GM12878 (cell line): ENCODE data around the gene PYHIN1. TPM values are rescaled to one million over a fixed set of nuclear protein-coding genes. Genes with fewer than 3 reads are reported as not detected.

Experiments used
- ATF3 ChIP-seq: IDR thresholded peaks from 2 replicates; pipeline ENCODE4 v1.6.1; 2011; ENCODE audit warnings: low read depth, mild to moderate bottlenecking, low read length, moderate library complexity, borderline replicate concordance; ENCODE audit errors: extremely low read depth
- BACH1 ChIP-seq: fragments of 450-650 bp; IDR thresholded peaks from 2 replicates; pipeline ENCODE4 v1.6.1; 2017; ENCODE audit warnings: mild to moderate bottlenecking, borderline replicate concordance
- CHD1 ChIP-seq: IDR thresholded peaks from 2 replicates; pipeline ENCODE4 v1.6.1; 2012; ENCODE audit warnings: low read depth, low read length, improper control_type of control experiment
- CHD2 ChIP-seq: IDR thresholded peaks from 2 replicates; pipeline ENCODE4 v1.6.1; 2011; ENCODE audit warnings: low read depth, low read length, improper control_type of control experiment, borderline replicate concordance
- FOXK2 ChIP-seq: fragments of 450-650 bp; IDR thresholded peaks from 2 replicates; pipeline ENCODE4 v1.6.1; 2017; ENCODE audit warnings: mild to moderate bottlenecking, moderate library complexity
- MAX ChIP-seq: IDR thresholded peaks from 2 replicates; pipeline ENCODE4 v1.6.1; 2012; ENCODE audit warnings: low read depth, low read length, improper control_type of control experiment
- NFIC ChIP-seq: IDR thresholded peaks from 2 replicates; pipeline ENCODE4 v1.6.1; 2012; ENCODE audit warnings: low read depth, mild to moderate bottlenecking, inconsistent platforms, low read length, moderate library complexity
- POU2F2 ChIP-seq: IDR thresholded peaks from 3 replicates; pipeline ENCODE4 v1.6.1; 2011; ENCODE audit warnings: low read depth, mild to moderate bottlenecking, low read length, borderline replicate concordance
- RAD21 ChIP-seq: IDR thresholded peaks from 2 replicates; pipeline ENCODE4 v1.6.1; 2011; ENCODE audit warnings: mild to moderate bottlenecking, low read depth, low read length, moderate library complexity; ENCODE audit not compliant: insufficient read depth
- TCF7 ChIP-seq: IDR thresholded peaks from 2 replicates; pipeline ENCODE4 v1.6.1; 2014; ENCODE audit warnings: antibody characterized with exemption, borderline replicate concordance
- YBX1 ChIP-seq: fragments of 450-650 bp; IDR thresholded peaks from 2 replicates; pipeline ENCODE4 v1.6.1; 2016; ENCODE audit warnings: antibody characterized with exemption
- ZBED1 ChIP-seq: IDR thresholded peaks from 2 replicates; pipeline ENCODE4 v1.6.1; 2016; ENCODE audit warnings: borderline replicate concordance
- ZBTB11 ChIP-seq: fragments of 450-650 bp; formaldehyde crosslinking; IDR thresholded peaks from 2 replicates; pipeline ENCODE4 v1.5.0; 2022; ENCODE audit warnings: mild to moderate bottlenecking, missing genetic modification characterization
- ZNF384 ChIP-seq: IDR thresholded peaks from 2 replicates; pipeline ENCODE4 v1.6.1; 2012; ENCODE audit warnings: low read depth, mild to moderate bottlenecking, low read length, improper control_type of control experiment, borderline replicate concordance
- ZSCAN29 ChIP-seq: fragments of 450-650 bp; IDR thresholded peaks from 2 replicates; pipeline ENCODE4 v1.6.1; 2017; ENCODE audit warnings: mild to moderate bottlenecking, moderate library complexity
- polyA plus RNA-seq, 11 experiments: library from polyadenylated mRNA; depleted of rRNA in 4 of 11; unstranded in 6 of 11; stranded (reverse) in 5 of 11; fragments of >200 nt; fragmentation: Nextera tagmentation in 4 of 11; fragmentation: Illumina TruSeq in 1 of 11; extraction: Ambion mirVana in 4 of 11; extraction: Trizol in 1 of 11; gene quantifications; 1 replicate in 1 of 11; 2 replicates in 10 of 11; pipeline versions ENCODE4 v1.2.1 to v1.2.3, GENCODE V29; 2011 to 2016; ENCODE audit warnings: inconsistent platforms in 2 of 11, missing spikeins in 2 of 11, low read depth in 1 of 11
- total RNA-seq, 4 experiments: library from RNA; depleted of rRNA in 3 of 4; stranded (reverse); fragments of >200 nt in 3 of 4; fragmentation: Illumina TruSeq in 1 of 4; extraction: Trizol in 1 of 4; gene quantifications; 2 replicates each; pipeline versions ENCODE4 v1.2.1 to v1.2.3, GENCODE V29; 2013 to 2021
- TF ChIP-seq, protein P1 (sequence below): fragments of 450-650 bp; IDR thresholded peaks from 2 replicates; pipeline ENCODE4 v1.6.1; 2017; ENCODE audit warnings: mild to moderate bottlenecking, low read depth, inconsistent platforms; ENCODE audit not compliant: poor library complexity, severe bottlenecking
- TF ChIP-seq, protein P2 (sequence below): fragments of 450-650 bp; IDR thresholded peaks from 2 replicates; pipeline ENCODE4 v1.6.1; 2017; ENCODE audit warnings: mild to moderate bottlenecking, moderate library complexity
- TF ChIP-seq, protein P3 (sequence below): fragments of 150-350 bp; IDR thresholded peaks from 2 replicates; pipeline ENCODE4 v1.6.1; 2014; ENCODE audit warnings: mild to moderate bottlenecking, low read depth, low read length

PYHIN1 gene
- total and polyA plus RNA-seq, 10 of the 15 experiments (the other 5 are each of a cell fraction or from before 2014, with no cell fraction given): 0.19 to 7.2 (median 0.38) TPM

DNA sequence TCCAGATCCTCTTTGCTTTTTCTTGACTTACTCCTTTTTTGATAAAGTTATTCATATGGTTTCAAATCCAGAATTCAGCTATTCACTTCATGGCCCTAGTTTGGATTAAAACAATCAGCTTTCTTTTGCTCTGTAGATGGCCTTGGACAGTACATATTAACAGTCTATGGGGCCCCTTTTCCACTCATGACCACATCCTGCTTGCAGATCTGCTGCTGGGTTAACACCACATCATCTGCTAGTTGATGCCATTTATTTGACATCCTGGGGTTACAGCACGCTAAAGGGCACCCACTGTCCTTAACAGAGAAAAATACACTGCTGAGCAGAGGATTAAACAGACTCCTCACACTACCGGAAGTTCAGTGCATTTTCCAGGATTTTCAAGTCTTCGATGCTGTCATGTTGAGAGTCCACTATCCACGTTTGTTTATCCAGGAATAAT is 77.4 kb downstream of the PYHIN1 start (continued):
- no peak for TF ChIP-seq TCF7
- peak; percentile 62; the same call in 1 of the 2 replicates for TF ChIP-seq CHD2
- TF ChIP-seq MAX: no peak
- TF ChIP-seq ZNF384: no peak
- TF ChIP-seq, protein P1, sequence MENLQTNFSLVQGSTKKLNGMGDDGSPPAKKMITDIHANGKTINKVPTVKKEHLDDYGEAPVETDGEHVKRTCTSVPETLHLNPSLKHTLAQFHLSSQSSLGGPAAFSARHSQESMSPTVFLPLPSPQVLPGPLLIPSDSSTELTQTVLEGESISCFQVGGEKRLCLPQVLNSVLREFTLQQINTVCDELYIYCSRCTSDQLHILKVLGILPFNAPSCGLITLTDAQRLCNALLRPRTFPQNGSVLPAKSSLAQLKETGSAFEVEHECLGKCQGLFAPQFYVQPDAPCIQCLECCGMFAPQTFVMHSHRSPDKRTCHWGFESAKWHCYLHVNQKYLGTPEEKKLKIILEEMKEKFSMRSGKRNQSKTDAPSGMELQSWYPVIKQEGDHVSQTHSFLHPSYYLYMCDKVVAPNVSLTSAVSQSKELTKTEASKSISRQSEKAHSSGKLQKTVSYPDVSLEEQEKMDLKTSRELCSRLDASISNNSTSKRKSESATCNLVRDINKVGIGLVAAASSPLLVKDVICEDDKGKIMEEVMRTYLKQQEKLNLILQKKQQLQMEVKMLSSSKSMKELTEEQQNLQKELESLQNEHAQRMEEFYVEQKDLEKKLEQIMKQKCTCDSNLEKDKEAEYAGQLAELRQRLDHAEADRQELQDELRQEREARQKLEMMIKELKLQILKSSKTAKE: no peak
- TF ChIP-seq RAD21: no peak
- TF ChIP-seq NFIC: peak; percentile 65
- no peak for TF ChIP-seq FOXK2
- TF ChIP-seq, protein P2, sequence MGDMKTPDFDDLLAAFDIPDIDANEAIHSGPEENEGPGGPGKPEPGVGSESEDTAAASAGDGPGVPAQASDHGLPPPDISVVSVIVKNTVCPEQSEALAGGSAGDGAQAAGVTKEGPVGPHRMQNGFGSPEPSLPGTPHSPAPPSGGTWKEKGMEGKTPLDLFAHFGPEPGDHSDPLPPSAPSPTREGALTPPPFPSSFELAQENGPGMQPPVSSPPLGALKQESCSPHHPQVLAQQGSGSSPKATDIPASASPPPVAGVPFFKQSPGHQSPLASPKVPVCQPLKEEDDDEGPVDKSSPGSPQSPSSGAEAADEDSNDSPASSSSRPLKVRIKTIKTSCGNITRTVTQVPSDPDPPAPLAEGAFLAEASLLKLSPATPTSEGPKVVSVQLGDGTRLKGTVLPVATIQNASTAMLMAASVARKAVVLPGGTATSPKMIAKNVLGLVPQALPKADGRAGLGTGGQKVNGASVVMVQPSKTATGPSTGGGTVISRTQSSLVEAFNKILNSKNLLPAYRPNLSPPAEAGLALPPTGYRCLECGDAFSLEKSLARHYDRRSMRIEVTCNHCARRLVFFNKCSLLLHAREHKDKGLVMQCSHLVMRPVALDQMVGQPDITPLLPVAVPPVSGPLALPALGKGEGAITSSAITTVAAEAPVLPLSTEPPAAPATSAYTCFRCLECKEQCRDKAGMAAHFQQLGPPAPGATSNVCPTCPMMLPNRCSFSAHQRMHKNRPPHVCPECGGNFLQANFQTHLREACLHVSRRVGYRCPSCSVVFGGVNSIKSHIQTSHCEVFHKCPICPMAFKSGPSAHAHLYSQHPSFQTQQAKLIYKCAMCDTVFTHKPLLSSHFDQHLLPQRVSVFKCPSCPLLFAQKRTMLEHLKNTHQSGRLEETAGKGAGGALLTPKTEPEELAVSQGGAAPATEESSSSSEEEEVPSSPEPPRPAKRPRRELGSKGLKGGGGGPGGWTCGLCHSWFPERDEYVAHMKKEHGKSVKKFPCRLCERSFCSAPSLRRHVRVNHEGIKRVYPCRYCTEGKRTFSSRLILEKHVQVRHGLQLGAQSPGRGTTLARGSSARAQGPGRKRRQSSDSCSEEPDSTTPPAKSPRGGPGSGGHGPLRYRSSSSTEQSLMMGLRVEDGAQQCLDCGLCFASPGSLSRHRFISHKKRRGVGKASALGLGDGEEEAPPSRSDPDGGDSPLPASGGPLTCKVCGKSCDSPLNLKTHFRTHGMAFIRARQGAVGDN: peak; percentile 87
- TF ChIP-seq ZSCAN29: no peak
- no peak for TF ChIP-seq BACH1
- no peak for TF ChIP-seq ZBTB11 (CRISPR knock-in tag)
- TF ChIP-seq, protein P3, sequence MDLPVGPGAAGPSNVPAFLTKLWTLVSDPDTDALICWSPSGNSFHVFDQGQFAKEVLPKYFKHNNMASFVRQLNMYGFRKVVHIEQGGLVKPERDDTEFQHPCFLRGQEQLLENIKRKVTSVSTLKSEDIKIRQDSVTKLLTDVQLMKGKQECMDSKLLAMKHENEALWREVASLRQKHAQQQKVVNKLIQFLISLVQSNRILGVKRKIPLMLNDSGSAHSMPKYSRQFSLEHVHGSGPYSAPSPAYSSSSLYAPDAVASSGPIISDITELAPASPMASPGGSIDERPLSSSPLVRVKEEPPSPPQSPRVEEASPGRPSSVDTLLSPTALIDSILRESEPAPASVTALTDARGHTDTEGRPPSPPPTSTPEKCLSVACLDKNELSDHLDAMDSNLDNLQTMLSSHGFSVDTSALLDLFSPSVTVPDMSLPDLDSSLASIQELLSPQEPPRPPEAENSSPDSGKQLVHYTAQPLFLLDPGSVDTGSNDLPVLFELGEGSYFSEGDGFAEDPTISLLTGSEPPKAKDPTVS: no peak
- no peak for TF ChIP-seq ZBED1
- no peak for TF ChIP-seq ATF3
- TF ChIP-seq YBX1: no peak
- no peak for TF ChIP-seq CHD1
- TF ChIP-seq POU2F2: peak; percentile 77; the same call in 2 of the 3 replicates
